ENCODE measurements around the gene FAM111A.

GRCh38 chr11:59141673-59142460 lies 789 bp upstream of the FAM111A start:
- TF ChIP-seq, protein P1, sequence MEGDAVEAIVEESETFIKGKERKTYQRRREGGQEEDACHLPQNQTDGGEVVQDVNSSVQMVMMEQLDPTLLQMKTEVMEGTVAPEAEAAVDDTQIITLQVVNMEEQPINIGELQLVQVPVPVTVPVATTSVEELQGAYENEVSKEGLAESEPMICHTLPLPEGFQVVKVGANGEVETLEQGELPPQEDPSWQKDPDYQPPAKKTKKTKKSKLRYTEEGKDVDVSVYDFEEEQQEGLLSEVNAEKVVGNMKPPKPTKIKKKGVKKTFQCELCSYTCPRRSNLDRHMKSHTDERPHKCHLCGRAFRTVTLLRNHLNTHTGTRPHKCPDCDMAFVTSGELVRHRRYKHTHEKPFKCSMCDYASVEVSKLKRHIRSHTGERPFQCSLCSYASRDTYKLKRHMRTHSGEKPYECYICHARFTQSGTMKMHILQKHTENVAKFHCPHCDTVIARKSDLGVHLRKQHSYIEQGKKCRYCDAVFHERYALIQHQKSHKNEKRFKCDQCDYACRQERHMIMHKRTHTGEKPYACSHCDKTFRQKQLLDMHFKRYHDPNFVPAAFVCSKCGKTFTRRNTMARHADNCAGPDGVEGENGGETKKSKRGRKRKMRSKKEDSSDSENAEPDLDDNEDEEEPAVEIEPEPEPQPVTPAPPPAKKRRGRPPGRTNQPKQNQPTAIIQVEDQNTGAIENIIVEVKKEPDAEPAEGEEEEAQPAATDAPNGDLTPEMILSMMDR (conservative IDR thresholded peaks at IDR 0.05; ENCODE audit: low read depth, low read length): no peak
- no peak for TF ChIP-seq EZH2phosphoT487 (IDR thresholded peaks at IDR 0.05; ENCODE audit: borderline replicate concordance, low read length)
- no peak for TF ChIP-seq EZH2 (IDR thresholded peaks at IDR 0.05; ENCODE audit: low read length, unreplicated experiment)

All from PC-3 (cell line).